ENCODE results near the gene CADPS.

Gene CADPS

GRCh38 chr3:62874711-62875557 is at the start of gene CADPS:
Gene CADPS, minus strand, starts transcription at chr3:62875416. Its CDS starts 387 bp downstream, at chr3:62875029.
- no peak for DNase-seq

GRCh38 chr3:62923066-62923465 is 47.9 kb upstream of the CADPS start:
- DNase-seq = no peak

GRCh38 chr3:62922326-62922725 is 47.1 kb upstream of the CADPS start:
- DNase-seq = no peak

GRCh38 chr3:62920466-62920784 is 45.2 kb upstream of the CADPS start:
- DNase-seq = no peak

GRCh38 chr3:62919784-62920465 is 44.7 kb upstream of the CADPS start:
- no peak for DNase-seq

- DNase-seq = no peak
Observed at GRCh38 chr3:62918777-62919176, 43.6 kb upstream of the CADPS start.

GRCh38 chr3:62918131-62918530 is 42.9 kb upstream of the CADPS start:
- DNase-seq = no peak

- no peak for DNase-seq
Observed at GRCh38 chr3:62911526-62911925, 36.3 kb upstream of the CADPS start.

- no peak for DNase-seq
Observed at GRCh38 chr3:62905331-62905730, 30.1 kb upstream of the CADPS start.

GRCh38 chr3:62898530-62899496 is 23.6 kb upstream of the CADPS start:
- no peak for DNase-seq

GRCh38 chr3:62895901-62896300 is 20.7 kb upstream of the CADPS start:
- no peak for DNase-seq

GRCh38 chr3:62892951-62893350 is 17.7 kb upstream of the CADPS start:
- no peak for DNase-seq

- DNase-seq = no peak
Observed at GRCh38 chr3:62892045-62892444, 16.8 kb upstream of the CADPS start.

- no peak for DNase-seq
Observed at GRCh38 chr3:62888778-62889177, 13.6 kb upstream of the CADPS start.

GRCh38 chr3:62888180-62888579 is 13.0 kb upstream of the CADPS start:
- DNase-seq = no peak

GRCh38 chr3:62885136-62885535 is 9.9 kb upstream of the CADPS start:
- no peak for DNase-seq

- DNase-seq = no peak
Observed at GRCh38 chr3:62884096-62884870, 9.1 kb upstream of the CADPS start.

- no peak for DNase-seq
Observed at GRCh38 chr3:62882676-62883200, 7.5 kb upstream of the CADPS start.

- DNase-seq = no peak
Observed at GRCh38 chr3:62876064-62876463, 848 bp upstream of the CADPS start.

- DNase-seq = no peak
Observed at GRCh38 chr3:62875558-62876002, 364 bp upstream of the CADPS start.

- peak; percentile 4 to 37 for DNase-seq
Observed at GRCh38 chr3:62873761-62874710, 1.2 kb downstream of the CADPS start.

Data from SHP77 (cell line).